HG02943 (cell line): Measurements from ENCODE around the gene MYO1E.
"Not testable (repeated sequence)": the region's sequence is repeated elsewhere in the genome, so short reads cannot be mapped to it uniquely, and the experiment has no call there.

Source experiments
- ATAC-seq: cut with Tn5 transposase; IDR thresholded peaks from one replicate; pipeline ENCODE4 v1.9.1; 2021; ENCODE audit warnings: mild to moderate bottlenecking, low read depth, moderate library complexity; ENCODE audit not compliant: unreplicated experiment

The MYO1E gene

GRCh38 chr15:59296181-59296617 lies 76.5 kb downstream of the MYO1E start:
- ATAC-seq = no peak

GRCh38 chr15:59295261-59296001 lies 77.2 kb downstream of the MYO1E start:
- no peak for ATAC-seq

- no peak for ATAC-seq
Measured at GRCh38 chr15:59294574-59295260, 78.0 kb downstream of the MYO1E start.

DNA sequence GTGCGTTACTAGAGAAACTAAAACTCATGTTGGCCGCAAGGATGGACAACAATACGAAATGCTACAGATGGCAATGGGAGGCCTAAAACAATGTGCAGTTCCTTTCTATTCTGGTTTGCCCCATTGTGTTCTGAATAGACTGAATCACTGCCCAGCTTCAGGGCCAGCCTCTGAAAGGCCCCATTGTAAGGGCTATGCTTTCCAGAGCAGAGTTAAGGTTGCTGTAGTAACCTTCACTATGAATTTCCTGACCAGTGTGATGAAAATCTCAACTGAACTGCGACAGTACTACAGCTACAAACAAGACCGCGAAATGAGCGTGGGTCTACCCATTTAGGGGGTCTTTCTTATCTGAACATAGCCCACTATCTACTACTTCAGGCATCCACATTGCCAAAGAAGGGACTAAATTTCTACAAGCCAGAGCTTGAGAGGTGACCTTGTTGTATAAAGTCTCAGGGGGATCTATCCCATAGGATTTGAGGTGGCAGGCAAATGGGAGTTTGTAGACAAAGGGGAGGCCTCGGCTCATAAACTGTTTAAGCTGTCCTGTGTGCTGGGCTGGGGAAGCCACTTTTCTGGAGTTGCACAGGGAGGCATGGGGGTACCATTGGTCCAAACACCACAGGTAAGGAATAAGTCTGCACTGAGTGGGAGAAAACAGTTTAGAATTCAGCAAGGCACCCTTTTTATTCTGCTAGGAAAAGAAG lies 80.1 kb downstream of the MYO1E start:
- no peak for ATAC-seq

GRCh38 chr15:59291213-59291549 lies 81.5 kb downstream of the MYO1E start:
- no peak for ATAC-seq

GRCh38 chr15:59290295-59291212 lies 82.1 kb downstream of the MYO1E start:
- ATAC-seq = no peak

DNA sequence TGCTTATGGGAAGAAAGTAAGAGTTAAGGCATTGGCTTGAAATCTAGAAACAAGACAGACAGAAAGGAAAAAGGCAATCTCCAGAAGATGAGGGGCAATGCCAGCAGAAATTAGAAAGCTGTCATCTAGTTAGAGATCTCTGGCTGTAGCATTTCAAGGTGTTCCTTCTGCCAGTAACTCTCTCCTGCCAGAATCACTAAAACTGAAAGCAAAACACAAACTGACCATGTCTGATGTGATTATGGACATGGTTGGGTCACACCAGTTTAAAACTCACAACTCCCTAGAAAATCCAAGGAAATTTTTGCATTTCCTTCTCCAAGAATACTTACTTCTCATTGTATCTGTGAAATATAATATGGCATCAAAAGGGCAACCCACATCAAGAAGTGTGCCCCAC lies 83.1 kb downstream of the MYO1E start:
- no peak for ATAC-seq

DNA sequence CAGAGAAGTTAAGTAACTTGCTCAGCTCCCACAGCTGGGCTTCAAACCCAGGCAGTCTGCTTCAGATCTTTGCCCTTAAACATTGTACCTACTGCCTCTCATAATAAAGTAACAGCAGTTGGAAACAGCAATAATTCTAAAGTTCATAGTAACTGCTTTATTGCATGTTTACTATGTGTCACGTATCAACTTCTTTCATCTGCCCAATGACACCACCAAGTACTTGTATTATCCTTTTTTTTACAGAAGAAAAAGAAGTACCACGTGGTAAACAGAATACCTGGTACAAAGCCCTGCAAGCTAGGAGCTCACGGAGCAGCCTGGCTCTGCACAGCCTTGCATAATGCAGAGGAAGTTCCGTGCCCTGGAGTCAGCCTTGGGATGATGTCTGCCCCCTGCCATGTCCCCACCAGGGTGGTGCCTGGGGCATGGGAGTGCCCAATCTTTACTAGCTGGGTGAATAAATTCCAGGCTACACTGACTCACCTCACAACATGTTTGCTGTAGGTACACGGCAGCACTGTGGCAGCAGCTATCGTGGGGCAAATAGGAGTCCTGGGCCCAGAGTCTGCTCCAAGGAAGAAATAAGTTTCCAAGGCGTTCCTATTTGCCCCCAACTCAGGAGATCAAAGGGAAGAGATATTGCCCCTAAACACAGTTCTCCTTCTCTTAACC lies 88.8 kb downstream of the MYO1E start:
- ATAC-seq = no peak

- ATAC-seq = no peak
Measured at GRCh38 chr15:59282515-59283337, 89.9 kb downstream of the MYO1E start.

DNA sequence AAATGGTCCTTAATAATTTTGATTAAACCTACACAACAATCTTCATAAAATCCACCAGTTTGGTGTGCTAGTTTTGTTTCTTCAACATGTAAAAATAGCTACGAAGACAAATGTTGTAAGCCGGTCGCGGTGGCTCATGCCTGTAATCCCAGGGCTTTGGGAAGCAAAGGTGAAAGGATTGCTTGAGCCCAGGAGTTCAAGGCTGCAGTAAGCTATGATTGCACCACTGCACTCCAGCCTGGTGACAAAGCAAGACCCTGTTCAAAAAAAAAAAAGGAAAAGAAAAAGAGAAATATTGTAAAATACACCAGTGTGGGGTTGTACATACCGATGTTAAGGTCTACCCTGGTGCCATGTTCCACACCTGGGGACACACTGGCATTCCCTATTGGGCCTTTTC lies 91.0 kb downstream of the MYO1E start:
- no peak for ATAC-seq

DNA sequence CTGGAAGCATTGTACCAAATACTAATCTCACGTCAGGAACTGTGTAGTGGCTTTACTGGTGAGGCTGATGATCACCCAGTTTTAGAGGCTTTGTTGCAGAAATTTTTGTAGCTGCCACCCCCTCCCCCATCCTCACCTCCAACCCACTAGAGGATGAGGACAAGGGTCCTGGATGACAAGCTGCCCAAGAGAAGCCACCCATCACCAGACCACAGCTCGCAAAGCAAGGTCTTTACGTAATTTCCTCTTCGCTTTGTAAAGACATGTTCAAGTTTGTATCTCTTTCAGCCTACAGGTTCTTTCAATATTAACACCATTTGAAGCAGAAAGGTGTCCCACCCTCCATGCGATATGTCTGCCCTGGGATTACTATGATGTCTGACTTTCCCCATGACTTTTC lies 91.8 kb downstream of the MYO1E start:
- no peak for ATAC-seq

- ATAC-seq = not testable (repeated sequence)
Measured at GRCh38 chr15:59280292-59280691, 92.4 kb downstream of the MYO1E start.

DNA sequence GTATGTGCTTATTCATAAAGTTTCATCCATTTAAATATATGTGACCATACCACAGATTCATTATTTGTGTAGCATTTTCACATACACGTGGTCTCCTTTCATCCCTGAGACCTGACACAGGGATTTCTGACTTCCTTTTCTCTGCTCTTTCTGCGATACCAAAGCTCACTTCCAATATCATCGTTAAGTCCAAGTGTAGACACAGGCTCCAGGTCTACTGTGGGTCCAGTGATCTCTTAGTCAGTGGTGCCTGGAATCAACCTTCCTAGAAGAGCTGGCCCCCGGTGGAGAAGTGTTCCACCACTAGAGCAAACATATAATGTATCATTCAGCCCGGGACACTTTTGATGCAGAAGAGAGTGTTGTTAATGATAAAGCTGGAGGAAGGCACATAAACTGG lies 93.6 kb downstream of the MYO1E start:
- no peak for ATAC-seq

DNA sequence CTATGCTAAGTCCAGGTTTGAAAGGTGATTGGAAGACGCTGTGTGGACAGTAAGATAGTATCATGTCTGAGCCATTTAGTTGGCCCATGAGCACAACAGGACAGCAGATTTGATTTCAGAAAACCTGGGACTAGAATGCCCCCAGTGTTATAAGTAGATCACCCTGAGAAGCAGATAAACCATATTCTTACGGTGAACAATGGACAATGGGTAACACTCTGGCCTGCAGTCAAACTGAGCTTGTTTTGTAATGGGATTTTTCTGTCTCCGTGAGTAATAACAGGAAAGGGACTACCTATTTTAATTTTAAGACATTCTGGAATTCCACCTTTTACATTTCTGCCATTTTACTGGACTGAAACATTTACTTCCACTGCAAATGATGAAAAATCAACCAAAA lies 94.6 kb downstream of the MYO1E start:
- no peak for ATAC-seq

GRCh38 chr15:59276225-59277178 lies 96.2 kb downstream of the MYO1E start:
- ATAC-seq = no peak

DNA sequence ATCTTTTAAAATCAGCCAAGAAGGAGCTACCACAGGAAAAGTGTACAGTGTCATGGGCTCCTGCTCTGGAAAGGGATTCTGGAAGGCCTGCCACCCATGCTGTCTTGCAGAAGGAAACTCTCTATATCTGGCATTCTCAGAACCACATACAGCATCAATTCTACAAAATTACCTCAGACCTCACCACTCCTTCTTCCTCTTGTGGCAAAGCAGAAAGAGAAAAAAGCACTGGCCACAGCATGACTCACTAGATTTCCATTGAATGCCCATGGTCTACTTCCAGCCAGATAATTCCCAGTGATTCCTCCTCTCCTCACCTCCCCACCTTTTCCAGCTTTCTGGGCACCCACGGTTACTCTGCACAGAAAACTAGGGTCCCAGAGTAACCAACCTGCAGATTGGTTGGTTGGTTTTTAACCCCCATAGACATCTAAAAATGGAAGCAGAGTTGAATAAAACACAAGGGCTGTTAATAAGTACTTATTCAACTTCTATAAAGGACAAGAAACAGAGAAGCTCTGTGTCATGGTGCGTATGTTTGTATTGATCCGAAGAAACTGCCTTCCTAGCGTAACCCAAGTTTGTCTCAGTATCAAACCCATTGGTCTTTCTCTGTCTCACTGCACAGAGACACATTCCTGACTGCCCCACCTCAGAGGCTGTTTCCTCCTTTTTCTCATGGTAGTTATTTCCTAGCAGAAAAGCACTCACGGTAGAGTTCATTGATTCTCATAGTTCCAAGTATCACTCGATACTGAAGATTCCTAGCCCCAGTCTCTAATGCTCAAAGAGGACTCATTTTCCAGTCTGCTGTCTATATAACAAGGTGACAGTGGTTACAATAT lies 98.3 kb downstream of the MYO1E start:
- ATAC-seq = no peak

DNA sequence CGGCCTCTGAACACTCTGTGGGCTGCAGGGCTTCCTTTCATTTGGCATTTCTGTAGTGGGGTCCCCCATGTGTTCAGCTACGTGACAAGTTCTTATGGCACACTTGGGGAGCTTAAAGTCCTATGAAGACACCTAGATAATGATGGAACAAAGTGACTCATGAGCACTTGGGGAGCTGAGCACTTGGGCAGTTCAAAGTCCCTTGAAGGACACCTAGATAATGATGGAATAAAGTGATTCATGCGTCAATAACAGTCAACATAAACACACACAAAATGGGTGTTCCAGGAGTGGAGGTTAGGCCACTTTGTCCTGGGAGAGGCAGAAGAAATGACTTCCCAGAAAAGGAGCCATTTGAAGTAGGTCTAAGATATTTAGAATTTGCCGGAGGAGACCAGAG lies 99.4 kb downstream of the MYO1E start:
- ATAC-seq = no peak
